ENCODE measurements around the gene MAPK4. TPM values are rescaled to one million over a fixed set of nuclear protein-coding genes. Genes with fewer than 3 reads are reported as not detected.
"Not testable (repeated sequence)": the region's sequence is repeated elsewhere in the genome, so short reads cannot be mapped to it uniquely, and the experiment has no call there.

MAPK4 gene
- polyA plus RNA-seq, 1 experiment, result not detected

DNA sequence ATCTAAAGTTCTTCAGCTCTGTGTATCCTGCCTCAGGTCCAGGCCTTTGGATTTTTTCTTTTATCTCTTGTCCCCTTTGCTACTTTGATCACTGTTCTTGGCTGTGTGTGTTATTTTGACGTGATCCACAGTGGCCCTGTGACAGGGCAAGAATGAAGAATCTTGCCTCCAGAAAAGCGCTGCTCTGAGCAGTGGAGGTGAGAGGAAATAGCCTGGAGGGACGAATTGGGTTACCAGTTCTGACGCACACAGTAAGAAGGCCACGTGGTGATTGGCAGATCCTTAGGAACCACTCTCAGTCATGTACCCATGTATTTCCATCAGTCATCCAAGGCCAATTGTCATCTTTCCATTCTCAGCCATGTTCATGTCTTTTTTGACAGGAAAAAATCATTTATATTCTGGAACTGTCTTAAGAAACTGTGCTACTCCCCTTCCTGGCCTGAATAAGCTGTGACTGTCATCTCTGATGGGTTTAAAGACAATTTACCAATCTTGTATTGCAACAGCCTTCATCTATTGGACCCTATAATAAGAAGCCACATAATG lies 47.6 kb downstream of the MAPK4 start:
- H3K4me3 ChIP-seq (ENCODE audit: low read depth, low read length), result no peak overlapping the region
- CTCF ChIA-PET, result no interaction called here
- H3K27ac ChIP-seq (ENCODE audit: low read depth, low read length), result no peak overlapping the region
- TF ChIP-seq, protein P1, sequence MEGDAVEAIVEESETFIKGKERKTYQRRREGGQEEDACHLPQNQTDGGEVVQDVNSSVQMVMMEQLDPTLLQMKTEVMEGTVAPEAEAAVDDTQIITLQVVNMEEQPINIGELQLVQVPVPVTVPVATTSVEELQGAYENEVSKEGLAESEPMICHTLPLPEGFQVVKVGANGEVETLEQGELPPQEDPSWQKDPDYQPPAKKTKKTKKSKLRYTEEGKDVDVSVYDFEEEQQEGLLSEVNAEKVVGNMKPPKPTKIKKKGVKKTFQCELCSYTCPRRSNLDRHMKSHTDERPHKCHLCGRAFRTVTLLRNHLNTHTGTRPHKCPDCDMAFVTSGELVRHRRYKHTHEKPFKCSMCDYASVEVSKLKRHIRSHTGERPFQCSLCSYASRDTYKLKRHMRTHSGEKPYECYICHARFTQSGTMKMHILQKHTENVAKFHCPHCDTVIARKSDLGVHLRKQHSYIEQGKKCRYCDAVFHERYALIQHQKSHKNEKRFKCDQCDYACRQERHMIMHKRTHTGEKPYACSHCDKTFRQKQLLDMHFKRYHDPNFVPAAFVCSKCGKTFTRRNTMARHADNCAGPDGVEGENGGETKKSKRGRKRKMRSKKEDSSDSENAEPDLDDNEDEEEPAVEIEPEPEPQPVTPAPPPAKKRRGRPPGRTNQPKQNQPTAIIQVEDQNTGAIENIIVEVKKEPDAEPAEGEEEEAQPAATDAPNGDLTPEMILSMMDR (IDR thresholded peaks at IDR 0.05; ENCODE audit: low read depth, low read length), result no peak
- POLR2A ChIA-PET, result no interaction called here
- DNase-seq (ENCODE audit: low read depth, low spot score), result no peak
- H3K27me3 ChIP-seq (ENCODE audit: control insufficient read depth, insufficient read depth, low read length), result no peaks in the 10 kb centered on the region
- no peaks in the 10 kb centered on the region for H3K9me3 ChIP-seq (ENCODE audit: control insufficient read depth, insufficient read depth, low read length)

DNA sequence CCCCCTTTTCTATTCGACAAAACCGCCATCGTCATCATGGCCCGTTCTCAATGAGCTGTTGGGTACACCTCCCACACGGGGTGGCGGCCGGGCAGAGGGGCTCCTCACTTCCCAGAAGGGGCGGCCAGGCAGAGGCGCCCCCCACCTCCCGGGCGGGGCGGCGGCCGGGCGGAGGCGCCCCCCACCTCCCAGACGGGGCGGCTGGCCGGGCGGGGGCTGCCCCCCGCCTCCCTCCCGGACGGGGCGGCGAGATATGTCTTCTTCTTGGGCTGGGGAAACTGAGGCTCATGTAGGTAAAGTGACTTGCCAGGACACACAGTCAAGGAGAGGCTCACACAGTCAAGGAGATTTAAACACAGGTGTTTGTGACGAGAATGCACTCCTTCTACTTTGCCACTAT lies 49.3 kb downstream of the MAPK4 start:
- H3K27ac ChIP-seq (ENCODE audit: low read depth, low read length); H3K4me3 ChIP-seq (ENCODE audit: low read depth, low read length); CTCF ChIA-PET; H3K9me3 ChIP-seq (ENCODE audit: control insufficient read depth, insufficient read depth, low read length); H3K27me3 ChIP-seq (ENCODE audit: control insufficient read depth, insufficient read depth, low read length); DNase-seq (ENCODE audit: low read depth, low spot score); POLR2A ChIA-PET: not testable (repeated sequence)

DNA sequence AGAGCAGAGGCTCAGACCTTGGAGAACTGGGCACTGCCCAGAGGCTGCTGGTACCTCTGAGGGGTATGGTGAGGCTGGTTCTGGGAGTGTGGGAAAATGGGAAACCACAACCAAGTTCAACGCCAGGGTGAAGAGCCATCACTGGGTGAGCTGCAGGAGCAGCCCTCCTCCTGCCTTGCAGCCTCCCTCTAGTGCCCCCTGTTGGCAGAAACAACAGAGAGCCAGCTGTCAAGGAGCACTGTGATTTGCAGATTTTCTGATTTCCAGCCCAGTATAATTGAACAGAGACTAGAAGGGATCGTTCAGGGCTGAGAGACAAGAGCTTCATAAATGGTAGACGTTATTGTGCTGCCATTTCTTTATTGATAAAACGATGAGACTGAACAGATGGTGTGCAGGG lies 50.5 kb downstream of the MAPK4 start:
- Histone ChIP-seq H3K27me3 (ENCODE audit: control insufficient read depth, insufficient read depth, low read length) (no peaks in the 10 kb centered on the region), H3K4me3 (ENCODE audit: low read depth, low read length) (no peak overlapping the region), H3K9me3 (ENCODE audit: control insufficient read depth, insufficient read depth, low read length) (no peaks in the 10 kb centered on the region), H3K27ac (ENCODE audit: low read depth, low read length) (no peak overlapping the region)
- ChIA-PET POLR2A (no interaction called here), CTCF (no interaction called here)
- no peak for DNase-seq (ENCODE audit: low read depth, low spot score)
- TF ChIP-seq, protein P1 (IDR thresholded peaks at IDR 0.05; ENCODE audit: low read depth, low read length), result no peak

DNA sequence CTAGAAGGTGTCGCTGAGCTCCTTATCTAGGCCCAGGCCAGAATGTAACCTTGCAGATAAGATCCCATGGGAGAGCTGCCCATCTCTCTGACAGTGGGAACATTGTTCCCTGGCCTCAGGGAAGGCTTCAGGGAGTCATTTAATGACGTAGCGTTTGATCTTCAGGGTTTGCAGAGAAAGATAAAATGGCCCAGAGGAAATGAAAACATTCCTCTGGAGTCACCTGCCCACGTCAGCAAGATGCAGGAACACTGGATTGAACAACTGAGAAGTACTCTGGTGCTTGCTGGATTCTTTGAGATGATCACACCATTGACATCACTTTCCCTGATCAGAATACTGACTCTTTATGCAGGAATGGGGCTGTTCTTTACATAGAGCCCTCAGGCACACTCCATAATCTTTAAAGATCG lies 51.6 kb downstream of the MAPK4 start:
- DNase-seq (ENCODE audit: low read depth, low spot score), result no peak
- ChIA-PET POLR2A (no interaction called here), CTCF (no interaction called here)
- TF ChIP-seq, protein P1 (IDR thresholded peaks at IDR 0.05; ENCODE audit: low read depth, low read length), result no peak
- H3K4me3 ChIP-seq (ENCODE audit: low read depth, low read length), result no peak overlapping the region
- no peak overlapping the region for H3K27ac ChIP-seq (ENCODE audit: low read depth, low read length)
- H3K27me3 ChIP-seq (ENCODE audit: control insufficient read depth, insufficient read depth, low read length), result no peaks in the 10 kb centered on the region
- H3K9me3 ChIP-seq (ENCODE audit: control insufficient read depth, insufficient read depth, low read length), result no peaks in the 10 kb centered on the region

DNA sequence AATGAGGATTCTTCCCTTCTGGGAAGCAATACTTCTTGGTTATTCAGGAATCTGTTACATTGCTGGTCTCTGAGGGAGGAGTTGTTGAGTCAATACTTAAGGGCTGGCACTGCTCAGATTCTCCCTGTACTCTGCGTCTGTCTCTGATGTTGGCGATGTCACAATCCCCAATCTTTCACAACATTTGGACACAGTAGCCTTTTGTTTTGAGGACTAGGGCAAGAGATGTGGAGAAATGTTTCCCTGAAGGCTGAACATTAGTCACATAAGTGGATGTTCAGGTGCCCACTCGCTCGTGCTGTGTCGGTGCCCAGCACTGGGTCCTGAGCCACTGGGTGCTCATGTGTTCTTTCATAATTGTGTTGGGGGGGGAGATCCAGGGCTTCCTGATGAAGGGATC lies 55.0 kb downstream of the MAPK4 start:
- Histone ChIP-seq H3K4me3 (ENCODE audit: low read depth, low read length) (no peak overlapping the region), H3K27ac (ENCODE audit: low read depth, low read length) (no peak overlapping the region), H3K27me3 (ENCODE audit: control insufficient read depth, insufficient read depth, low read length) (peaks cover 3% of the 10 kb centered on the region), H3K9me3 (ENCODE audit: control insufficient read depth, insufficient read depth, low read length) (no peaks in the 10 kb centered on the region)
- TF ChIP-seq, protein P1 (IDR thresholded peaks at IDR 0.05; ENCODE audit: low read depth, low read length), result no peak
- ChIA-PET CTCF (no interaction called here), POLR2A (no interaction called here)
- DNase-seq (ENCODE audit: low read depth, low spot score), result no peak
